ENCODE data around the gene HERC2.
"Not testable (repeated sequence)": the region's sequence is repeated elsewhere in the genome, so short reads cannot be mapped to it uniquely, and the experiment has no call there.

HERC2 gene

GRCh38 chr15:28181366-28181765 lies 140.6 kb downstream of the HERC2 start:
- Histone ChIP-seq H3K27me3 (ENCODE audit: insufficient read depth, low read length) (no peaks in the 10 kb centered on the region), H3K36me3 (ENCODE audit: insufficient read depth, low read length) (peaks cover 65% of the 10 kb centered on the region), H3K9me3 (ENCODE audit: low read length) (no peaks in the 10 kb centered on the region), H3K4me1 (ENCODE audit: insufficient read depth, low read length) (no peaks in the 10 kb centered on the region), H3K4me3 (ENCODE audit: low read length) (no peak overlapping the region), H2AFZ (ENCODE audit: low read depth, low read length) (no peak overlapping the region)

GRCh38 chr15:28179270-28179669 lies 142.7 kb downstream of the HERC2 start:
- H2AFZ ChIP-seq (ENCODE audit: low read depth, low read length) = no peak overlapping the region
- no peaks in the 10 kb centered on the region for H3K4me1 ChIP-seq (ENCODE audit: insufficient read depth, low read length)
- H3K9me3 ChIP-seq (ENCODE audit: low read length) = no peaks in the 10 kb centered on the region
- no peak overlapping the region for H3K4me3 ChIP-seq (ENCODE audit: low read length)
- no peaks in the 10 kb centered on the region for H3K27me3 ChIP-seq (ENCODE audit: insufficient read depth, low read length)
- peaks cover 64% of the 10 kb centered on the region for H3K36me3 ChIP-seq (ENCODE audit: insufficient read depth, low read length)

GRCh38 chr15:28178727-28179126 lies 143.3 kb downstream of the HERC2 start:
- no peaks in the 10 kb centered on the region for H3K9me3 ChIP-seq (ENCODE audit: low read length)
- H3K36me3 ChIP-seq (ENCODE audit: insufficient read depth, low read length) = peaks cover 64% of the 10 kb centered on the region
- no peaks in the 10 kb centered on the region for H3K27me3 ChIP-seq (ENCODE audit: insufficient read depth, low read length)
- no peaks in the 10 kb centered on the region for H3K4me1 ChIP-seq (ENCODE audit: insufficient read depth, low read length)
- H2AFZ ChIP-seq (ENCODE audit: low read depth, low read length) = no peak overlapping the region
- no peak overlapping the region for H3K4me3 ChIP-seq (ENCODE audit: low read length)

- no peaks in the 10 kb centered on the region for H3K9me3 ChIP-seq (ENCODE audit: low read length)
- H3K4me3 ChIP-seq (ENCODE audit: low read length) = no peak overlapping the region
- no peak overlapping the region for H2AFZ ChIP-seq (ENCODE audit: low read depth, low read length)
- H3K36me3 ChIP-seq (ENCODE audit: insufficient read depth, low read length) = peaks cover 63% of the 10 kb centered on the region
- H3K27me3 ChIP-seq (ENCODE audit: insufficient read depth, low read length) = no peaks in the 10 kb centered on the region
- no peaks in the 10 kb centered on the region for H3K4me1 ChIP-seq (ENCODE audit: insufficient read depth, low read length)
Observed at GRCh38 chr15:28178290-28178689, 143.7 kb downstream of the HERC2 start.

GRCh38 chr15:28169366-28169765 lies 152.6 kb downstream of the HERC2 start:
- no peaks in the 10 kb centered on the region for H3K4me1 ChIP-seq (ENCODE audit: insufficient read depth, low read length)
- H3K4me3 ChIP-seq (ENCODE audit: low read length) = no peak overlapping the region
- no peaks in the 10 kb centered on the region for H3K9me3 ChIP-seq (ENCODE audit: low read length)
- no peak overlapping the region for H2AFZ ChIP-seq (ENCODE audit: low read depth, low read length)
- peaks cover 59% of the 10 kb centered on the region for H3K36me3 ChIP-seq (ENCODE audit: insufficient read depth, low read length)
- H3K27me3 ChIP-seq (ENCODE audit: insufficient read depth, low read length) = no peaks in the 10 kb centered on the region

GRCh38 chr15:28168405-28169121 lies 153.4 kb downstream of the HERC2 start:
- not testable (repeated sequence) for H3K4me1 ChIP-seq (ENCODE audit: insufficient read depth, low read length); H2AFZ ChIP-seq (ENCODE audit: low read depth, low read length); H3K9me3 ChIP-seq (ENCODE audit: low read length); H3K27me3 ChIP-seq (ENCODE audit: insufficient read depth, low read length); H3K4me3 ChIP-seq (ENCODE audit: low read length)
- H3K36me3 ChIP-seq (ENCODE audit: insufficient read depth, low read length) = peaks cover 66% of the 10 kb centered on the region

GRCh38 chr15:28167042-28167441 lies 154.9 kb downstream of the HERC2 start:
- Histone ChIP-seq H3K9me3 (ENCODE audit: low read length) (peaks cover 2% of the 10 kb centered on the region), H3K27me3 (ENCODE audit: insufficient read depth, low read length) (no peaks in the 10 kb centered on the region), H3K36me3 (ENCODE audit: insufficient read depth, low read length) (peaks cover 74% of the 10 kb centered on the region), H3K4me1 (ENCODE audit: insufficient read depth, low read length) (no peaks in the 10 kb centered on the region), H3K4me3 (ENCODE audit: low read length) (no peak overlapping the region), H2AFZ (ENCODE audit: low read depth, low read length) (no peak overlapping the region)

GRCh38 chr15:28165791-28166190 lies 156.2 kb downstream of the HERC2 start:
- H3K4me1 ChIP-seq (ENCODE audit: insufficient read depth, low read length) = no peaks in the 10 kb centered on the region
- no peaks in the 10 kb centered on the region for H3K27me3 ChIP-seq (ENCODE audit: insufficient read depth, low read length)
- H3K9me3 ChIP-seq (ENCODE audit: low read length) = peaks cover 6% of the 10 kb centered on the region
- no peak overlapping the region for H3K4me3 ChIP-seq (ENCODE audit: low read length)
- H3K36me3 ChIP-seq (ENCODE audit: insufficient read depth, low read length) = peaks cover 77% of the 10 kb centered on the region
- no peak overlapping the region for H2AFZ ChIP-seq (ENCODE audit: low read depth, low read length)

- H3K4me1 ChIP-seq (ENCODE audit: insufficient read depth, low read length) = no peaks in the 10 kb centered on the region
Observed at GRCh38 chr15:28164876-28165275, 157.1 kb downstream of the HERC2 start.

GRCh38 chr15:28154283-28154682 lies 167.7 kb downstream of the HERC2 start:
- H3K9me3 ChIP-seq (ENCODE audit: low read length) = peaks cover 7% of the 10 kb centered on the region
- no peak overlapping the region for H3K4me3 ChIP-seq (ENCODE audit: low read length)
- peaks cover 15% of the 10 kb centered on the region for H3K36me3 ChIP-seq (ENCODE audit: insufficient read depth, low read length)
- no peak overlapping the region for H2AFZ ChIP-seq (ENCODE audit: low read depth, low read length)
- no peaks in the 10 kb centered on the region for H3K27me3 ChIP-seq (ENCODE audit: insufficient read depth, low read length)
- H3K4me1 ChIP-seq (ENCODE audit: insufficient read depth, low read length) = no peaks in the 10 kb centered on the region

More at GRCh38 chr15:28164876-28165275, 157.1 kb downstream of the HERC2 start:
- peaks cover 6% of the 10 kb centered on the region for H3K9me3 ChIP-seq (ENCODE audit: low read length)
- H3K36me3 ChIP-seq (ENCODE audit: insufficient read depth, low read length) = peaks cover 74% of the 10 kb centered on the region
- H2AFZ ChIP-seq (ENCODE audit: low read depth, low read length) = no peak overlapping the region
- no peaks in the 10 kb centered on the region for H3K27me3 ChIP-seq (ENCODE audit: insufficient read depth, low read length)
- H3K4me3 ChIP-seq (ENCODE audit: low read length) = no peak overlapping the region

- no peak overlapping the region for H3K4me3 ChIP-seq (ENCODE audit: low read length)
Observed at GRCh38 chr15:28153492-28154119, 168.4 kb downstream of the HERC2 start.

GRCh38 chr15:28152538-28152923 lies 169.4 kb downstream of the HERC2 start:
- H3K4me3 ChIP-seq (ENCODE audit: low read length); H3K9me3 ChIP-seq (ENCODE audit: low read length); H3K27me3 ChIP-seq (ENCODE audit: insufficient read depth, low read length); H2AFZ ChIP-seq (ENCODE audit: low read depth, low read length); H3K4me1 ChIP-seq (ENCODE audit: insufficient read depth, low read length): not testable (repeated sequence)
- H3K36me3 ChIP-seq (ENCODE audit: insufficient read depth, low read length) = peaks cover 15% of the 10 kb centered on the region

More at GRCh38 chr15:28153492-28154119, 168.4 kb downstream of the HERC2 start:
- Histone ChIP-seq H3K4me1 (ENCODE audit: insufficient read depth, low read length) (no peaks in the 10 kb centered on the region), H3K36me3 (ENCODE audit: insufficient read depth, low read length) (peaks cover 15% of the 10 kb centered on the region), H3K9me3 (ENCODE audit: low read length) (peaks cover 7% of the 10 kb centered on the region), H2AFZ (ENCODE audit: low read depth, low read length) (no peak overlapping the region), H3K27me3 (ENCODE audit: insufficient read depth, low read length) (no peaks in the 10 kb centered on the region)

- not testable (repeated sequence) for H2AFZ ChIP-seq (ENCODE audit: low read depth, low read length); H3K9me3 ChIP-seq (ENCODE audit: low read length); H3K27me3 ChIP-seq (ENCODE audit: insufficient read depth, low read length); H3K4me1 ChIP-seq (ENCODE audit: insufficient read depth, low read length); H3K4me3 ChIP-seq (ENCODE audit: low read length)
- H3K36me3 ChIP-seq (ENCODE audit: insufficient read depth, low read length) = peaks cover 15% of the 10 kb centered on the region
Observed at GRCh38 chr15:28151864-28152537, 170.0 kb downstream of the HERC2 start.
